Ishikawa (cell line): Measurements from ENCODE around the gene GPR152.

ENCODE experiments used
- CEBPB ChIP-seq: IDR thresholded peaks from 2 replicates; pipeline ENCODE4 v1.6.1; 2012
- CREB1 ChIP-seq: IDR thresholded peaks from 2 replicates; pipeline ENCODE4 v1.6.1; 2012; ENCODE audit warnings: low read depth
- EP300 ChIP-seq: IDR thresholded peaks from 2 replicates; pipeline ENCODE4 v1.6.1; 2012; ENCODE audit warnings: borderline replicate concordance
- FOXM1 ChIP-seq: IDR thresholded peaks from 2 replicates; pipeline ENCODE4 v1.6.1; 2012; ENCODE audit warnings: low read depth, borderline replicate concordance
- NFIC ChIP-seq: IDR thresholded peaks from 2 replicates; pipeline ENCODE4 v1.6.1; 2012
- TAF1 ChIP-seq: IDR thresholded peaks from 2 replicates; pipeline ENCODE4 v1.6.1; 2012; ENCODE audit warnings: low read depth, mild to moderate bottlenecking
- YY1 ChIP-seq: IDR thresholded peaks from 2 replicates; pipeline ENCODE4 v1.6.1; 2012; ENCODE audit warnings: low read depth
- TF ChIP-seq, protein P1 (sequence below): IDR thresholded peaks from 2 replicates; pipeline ENCODE4 v1.6.1; 2012
- TF ChIP-seq, protein P2 (sequence below): IDR thresholded peaks from 2 replicates; pipeline ENCODE4 v1.6.1; 2012; ENCODE audit warnings: low read depth, mild to moderate bottlenecking

DNA sequence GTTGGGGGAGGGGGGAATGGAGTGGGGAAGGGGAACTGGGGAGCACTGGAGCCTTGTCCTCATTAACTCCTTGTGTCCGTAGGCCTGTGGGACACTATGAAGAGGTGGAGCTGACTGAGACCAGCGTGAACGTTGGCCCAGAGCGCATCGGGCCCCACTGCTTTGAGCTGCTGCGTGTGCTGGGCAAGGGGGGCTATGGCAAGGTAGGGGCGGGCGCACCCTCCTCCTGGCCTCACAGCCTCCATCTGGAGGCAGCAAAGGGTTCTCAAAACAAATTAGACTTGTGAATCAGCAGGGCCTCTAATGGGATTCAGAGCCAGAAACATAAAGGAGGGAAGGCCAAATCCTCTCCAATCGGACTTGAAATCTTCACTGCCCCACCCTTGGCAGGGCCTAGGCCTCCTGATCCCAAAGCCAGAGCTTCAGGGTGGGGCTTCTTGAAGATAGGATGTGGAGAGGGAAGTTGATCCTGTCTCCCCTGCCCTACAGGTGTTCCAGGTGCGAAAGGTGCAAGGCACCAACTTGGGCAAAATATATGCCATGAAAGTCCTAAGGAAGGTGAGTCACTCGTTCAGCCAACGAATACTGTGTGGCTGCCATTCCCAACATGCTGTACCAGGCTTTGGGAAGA lies 23.4 kb downstream of the GPR152 start:
- TF ChIP-seq TAF1 = no peak
- no peak for TF ChIP-seq CEBPB
- TF ChIP-seq, protein P1, sequence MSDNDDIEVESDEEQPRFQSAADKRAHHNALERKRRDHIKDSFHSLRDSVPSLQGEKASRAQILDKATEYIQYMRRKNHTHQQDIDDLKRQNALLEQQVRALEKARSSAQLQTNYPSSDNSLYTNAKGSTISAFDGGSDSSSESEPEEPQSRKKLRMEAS = no peak
- TF ChIP-seq, protein P2, sequence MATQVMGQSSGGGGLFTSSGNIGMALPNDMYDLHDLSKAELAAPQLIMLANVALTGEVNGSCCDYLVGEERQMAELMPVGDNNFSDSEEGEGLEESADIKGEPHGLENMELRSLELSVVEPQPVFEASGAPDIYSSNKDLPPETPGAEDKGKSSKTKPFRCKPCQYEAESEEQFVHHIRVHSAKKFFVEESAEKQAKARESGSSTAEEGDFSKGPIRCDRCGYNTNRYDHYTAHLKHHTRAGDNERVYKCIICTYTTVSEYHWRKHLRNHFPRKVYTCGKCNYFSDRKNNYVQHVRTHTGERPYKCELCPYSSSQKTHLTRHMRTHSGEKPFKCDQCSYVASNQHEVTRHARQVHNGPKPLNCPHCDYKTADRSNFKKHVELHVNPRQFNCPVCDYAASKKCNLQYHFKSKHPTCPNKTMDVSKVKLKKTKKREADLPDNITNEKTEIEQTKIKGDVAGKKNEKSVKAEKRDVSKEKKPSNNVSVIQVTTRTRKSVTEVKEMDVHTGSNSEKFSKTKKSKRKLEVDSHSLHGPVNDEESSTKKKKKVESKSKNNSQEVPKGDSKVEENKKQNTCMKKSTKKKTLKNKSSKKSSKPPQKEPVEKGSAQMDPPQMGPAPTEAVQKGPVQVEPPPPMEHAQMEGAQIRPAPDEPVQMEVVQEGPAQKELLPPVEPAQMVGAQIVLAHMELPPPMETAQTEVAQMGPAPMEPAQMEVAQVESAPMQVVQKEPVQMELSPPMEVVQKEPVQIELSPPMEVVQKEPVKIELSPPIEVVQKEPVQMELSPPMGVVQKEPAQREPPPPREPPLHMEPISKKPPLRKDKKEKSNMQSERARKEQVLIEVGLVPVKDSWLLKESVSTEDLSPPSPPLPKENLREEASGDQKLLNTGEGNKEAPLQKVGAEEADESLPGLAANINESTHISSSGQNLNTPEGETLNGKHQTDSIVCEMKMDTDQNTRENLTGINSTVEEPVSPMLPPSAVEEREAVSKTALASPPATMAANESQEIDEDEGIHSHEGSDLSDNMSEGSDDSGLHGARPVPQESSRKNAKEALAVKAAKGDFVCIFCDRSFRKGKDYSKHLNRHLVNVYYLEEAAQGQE = no peak
- no peak for TF ChIP-seq YY1
- no peak for TF ChIP-seq EP300
- TF ChIP-seq NFIC = no peak
- TF ChIP-seq FOXM1 = no peak
- TF ChIP-seq CREB1 = no peak
